GM10847 (cell line): ENCODE data around the gene FAM83G.

Experiments
- POLR2A ChIP-seq: IDR thresholded peaks from 2 replicates; pipeline ENCODE4 v1.6.1; 2011; ENCODE audit not compliant: insufficient read length; ENCODE audit errors: extremely low read depth

The FAM83G gene

DNA sequence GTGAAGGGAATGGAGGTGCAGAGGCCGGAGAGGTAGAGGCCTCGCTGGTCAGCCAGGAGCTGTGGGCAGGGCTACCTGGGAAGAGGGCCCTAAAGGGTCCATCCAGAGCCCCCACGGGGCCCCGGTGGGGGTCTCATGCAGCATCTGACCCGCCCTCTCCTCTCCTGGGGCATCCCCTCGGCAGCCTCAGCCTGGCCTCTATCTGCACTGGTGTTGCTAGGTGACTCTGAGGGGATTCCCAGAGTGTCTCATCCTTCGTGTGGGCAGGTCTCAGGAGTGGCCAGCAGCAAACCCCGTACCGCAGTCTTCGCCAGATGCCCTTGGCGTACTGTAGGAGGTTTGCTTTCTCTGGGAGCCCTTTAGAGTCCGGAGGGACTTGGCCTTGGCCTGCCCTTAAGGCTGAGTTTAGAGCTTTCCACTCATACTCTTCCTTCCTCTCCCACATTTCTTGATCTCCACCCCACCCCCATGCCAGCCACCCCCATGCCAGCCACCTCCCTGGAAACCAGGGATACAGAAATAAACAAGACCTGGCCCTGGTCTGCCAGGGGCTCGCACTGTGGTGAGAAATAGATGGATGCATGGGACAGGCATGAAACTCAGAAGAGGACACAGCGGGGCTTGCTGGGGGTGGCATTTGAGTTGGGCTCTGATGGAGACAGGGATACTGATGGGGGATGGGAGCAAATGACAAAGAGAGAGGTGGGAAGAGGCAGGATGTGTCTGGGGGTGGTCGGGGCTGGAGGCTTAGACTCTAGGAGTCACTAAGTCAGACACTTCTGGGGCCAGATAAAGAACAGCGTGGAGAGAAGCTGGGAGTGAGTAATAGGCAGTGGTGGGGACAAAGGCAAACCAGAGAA lies 42.7 kb downstream of the FAM83G start:
- no peak for TF ChIP-seq POLR2A

- TF ChIP-seq POLR2A = no peak
These were observed 43.6 kb downstream of the FAM83G start for GRCh38 chr17:18960803-18961511.

GRCh38 chr17:18960241-18960665 lies 44.3 kb downstream of the FAM83G start:
- TF ChIP-seq POLR2A = no peak

GRCh38 chr17:18959845-18960240 lies 44.7 kb downstream of the FAM83G start:
- no peak for TF ChIP-seq POLR2A

- TF ChIP-seq POLR2A = no peak
These were observed 45.3 kb downstream of the FAM83G start for GRCh38 chr17:18959071-18959844.

- no peak for TF ChIP-seq POLR2A
These were observed 46.0 kb downstream of the FAM83G start for GRCh38 chr17:18958611-18959010.

DNA sequence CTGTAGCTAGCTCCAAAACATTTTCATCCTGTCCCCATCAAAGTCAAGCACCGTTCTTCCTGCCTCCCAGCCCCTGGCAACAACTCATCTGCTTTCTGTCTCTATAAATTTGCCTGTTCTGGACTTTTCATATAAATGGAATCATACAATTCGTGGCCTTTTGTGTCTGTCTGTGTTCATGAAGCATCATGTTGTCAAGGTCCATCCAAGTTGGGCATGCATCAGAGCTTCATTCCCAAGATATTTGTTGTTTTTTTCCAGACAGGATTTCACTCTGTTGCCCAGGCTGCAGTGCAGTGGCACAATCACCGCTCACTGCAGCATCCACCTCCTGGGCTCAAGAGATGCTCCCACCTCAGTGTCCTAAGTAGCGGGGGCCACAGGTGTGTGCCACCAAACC lies 46.7 kb downstream of the FAM83G start:
- no peak for TF ChIP-seq POLR2A

DNA sequence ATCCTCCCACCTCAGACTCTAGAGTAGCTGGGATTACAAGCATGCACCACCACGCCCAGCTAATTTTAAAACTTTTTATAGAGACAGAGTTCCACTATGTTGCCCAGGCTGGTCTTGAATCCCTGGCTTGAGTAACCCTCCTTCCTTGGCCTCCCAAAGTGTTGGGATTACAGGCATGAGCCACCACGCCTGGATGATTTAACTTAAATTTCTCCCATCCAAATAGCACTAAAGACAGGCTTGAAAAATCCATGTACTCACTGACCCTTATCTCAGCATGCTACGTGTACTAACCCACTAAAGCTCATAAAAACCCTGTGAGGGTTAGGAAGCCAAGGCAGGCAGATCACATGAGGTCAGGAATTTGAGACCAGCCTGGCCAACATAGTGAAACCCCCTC lies 48.0 kb downstream of the FAM83G start:
- TF ChIP-seq POLR2A = no peak

GRCh38 chr17:18955009-18955408 lies 49.6 kb downstream of the FAM83G start:
- TF ChIP-seq POLR2A = no peak

GRCh38 chr17:18954321-18954720 lies 50.2 kb downstream of the FAM83G start:
- no peak for TF ChIP-seq POLR2A

- TF ChIP-seq POLR2A = no peak
These were observed 51.3 kb downstream of the FAM83G start for GRCh38 chr17:18953231-18953728.

DNA sequence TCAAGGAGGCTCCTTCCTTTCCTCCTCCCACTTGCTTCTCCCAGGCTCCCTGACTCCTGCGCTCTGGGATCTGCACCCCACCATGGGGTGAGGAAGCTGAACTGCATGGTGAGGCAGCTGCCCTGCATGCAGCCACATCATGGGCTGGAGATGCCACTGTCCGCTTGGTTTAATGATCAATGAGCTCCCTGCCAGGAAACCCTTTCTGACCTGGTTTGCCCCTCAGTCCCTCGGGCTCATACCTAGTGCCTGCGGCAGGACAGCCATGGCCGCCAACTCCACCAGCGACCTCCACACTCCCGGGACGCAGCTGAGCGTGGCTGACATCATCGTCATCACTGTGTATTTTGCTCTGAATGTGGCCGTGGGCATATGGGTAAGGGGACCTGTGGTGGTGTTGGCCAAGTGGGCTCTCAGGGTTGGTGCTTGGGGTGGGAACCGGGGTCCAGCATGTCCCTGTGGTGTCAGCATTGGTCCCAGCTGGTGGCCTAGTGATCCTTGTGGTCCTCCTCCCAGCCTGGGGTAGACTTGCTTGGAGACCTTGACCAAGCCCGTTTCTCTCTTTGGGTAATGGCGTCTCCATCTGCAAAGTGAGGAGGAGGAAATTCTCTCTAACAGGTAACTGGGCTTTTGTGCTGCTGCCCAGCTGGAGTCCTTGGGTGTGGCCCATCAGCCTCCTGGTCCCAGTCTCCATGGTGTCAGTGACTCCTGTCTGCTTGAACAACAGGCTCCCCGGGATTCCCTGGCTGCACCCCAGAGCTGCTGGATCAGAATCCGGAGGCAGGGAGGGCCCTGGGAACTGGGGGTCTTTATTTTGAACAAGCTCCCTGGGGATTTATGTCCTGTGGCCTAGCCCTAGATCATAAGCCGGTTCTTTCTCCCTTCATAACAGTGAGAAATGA lies 52.4 kb downstream of the FAM83G start, which contains the start of gene SLC5A10:
Gene SLC5A10 (plus strand): TSS at position 225 of the 902 bp plus-strand sequence. CDS start 41 bp downstream, at position 266.
- no peak for TF ChIP-seq POLR2A

DNA sequence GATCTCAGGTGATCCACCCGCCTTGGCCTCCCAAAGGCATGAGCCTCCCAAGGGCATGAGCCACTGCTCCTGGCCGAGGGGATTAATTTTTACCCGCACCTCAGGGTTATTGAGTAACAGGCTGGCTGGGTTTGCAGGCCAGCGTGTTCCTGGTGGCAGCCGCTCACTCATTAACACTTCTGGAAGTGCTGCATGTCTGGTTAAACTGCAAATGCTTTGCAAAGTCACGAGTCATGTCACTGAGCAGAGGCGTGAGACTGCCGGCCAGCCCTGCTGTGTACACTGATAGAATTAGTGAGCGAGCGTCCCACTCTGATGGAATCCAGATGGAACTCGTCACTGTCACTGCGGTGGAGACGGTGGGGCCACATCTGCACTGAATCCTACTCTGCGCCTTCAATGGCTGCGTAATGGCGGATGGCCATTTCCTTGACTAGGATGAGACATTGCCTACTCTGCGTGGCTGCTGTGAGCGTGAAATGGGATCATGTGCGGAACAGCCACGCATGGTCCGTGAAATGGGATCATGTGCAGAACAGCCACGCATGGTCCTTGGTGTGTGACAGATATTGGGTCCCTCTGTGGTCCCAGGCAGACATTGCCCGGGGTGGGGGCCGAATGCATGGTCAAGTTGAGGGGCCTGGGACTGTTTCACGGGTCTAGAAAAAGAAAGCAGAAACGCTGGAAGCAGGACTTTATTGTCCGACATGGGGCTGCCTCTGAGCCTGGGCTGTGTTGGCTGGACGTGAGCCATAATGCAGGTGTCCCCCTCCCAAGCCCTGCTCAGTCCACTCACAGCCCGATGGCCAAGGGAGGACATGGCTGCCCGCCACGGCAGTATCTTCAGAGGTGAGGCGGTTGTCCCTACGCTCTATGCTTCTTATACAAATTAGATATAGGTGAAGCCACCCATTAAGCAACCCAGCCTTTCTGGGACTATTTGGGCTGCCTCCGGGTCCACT lies 53.3 kb downstream of the FAM83G start:
- no peak for TF ChIP-seq POLR2A
